GM12872 (cell line): ENCODE results near the gene PRRG1.

Experiments
- TF ChIP-seq, protein P1 (sequence below): IDR thresholded peaks from 3 replicates; pipeline ENCODE4 v1.5.1; 2011; ENCODE audit warnings: low read depth, mild to moderate bottlenecking, low read length, moderate library complexity; ENCODE audit not compliant: insufficient read depth

The PRRG1 gene

DNA sequence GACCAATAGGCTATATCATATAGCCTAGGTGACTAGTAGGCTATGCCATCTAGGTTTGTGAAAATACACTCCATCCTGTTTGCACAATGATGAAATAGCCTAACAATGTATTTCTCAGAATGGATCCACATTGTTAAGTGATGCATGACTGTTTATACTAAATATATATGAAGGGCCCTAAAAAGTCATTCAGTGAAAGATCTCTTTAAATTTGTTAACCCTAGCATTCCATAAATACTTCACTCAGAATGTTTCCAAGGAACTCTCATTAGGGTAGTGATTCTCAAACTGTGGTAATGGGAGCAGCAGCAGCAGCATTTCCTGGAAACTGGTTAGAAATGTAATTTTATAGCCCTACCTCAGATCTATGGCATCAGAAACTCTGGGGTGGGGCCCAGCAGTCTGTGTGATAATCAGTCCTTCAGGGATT is 74.9 kb downstream of the PRRG1 start:
- TF ChIP-seq, protein P1, sequence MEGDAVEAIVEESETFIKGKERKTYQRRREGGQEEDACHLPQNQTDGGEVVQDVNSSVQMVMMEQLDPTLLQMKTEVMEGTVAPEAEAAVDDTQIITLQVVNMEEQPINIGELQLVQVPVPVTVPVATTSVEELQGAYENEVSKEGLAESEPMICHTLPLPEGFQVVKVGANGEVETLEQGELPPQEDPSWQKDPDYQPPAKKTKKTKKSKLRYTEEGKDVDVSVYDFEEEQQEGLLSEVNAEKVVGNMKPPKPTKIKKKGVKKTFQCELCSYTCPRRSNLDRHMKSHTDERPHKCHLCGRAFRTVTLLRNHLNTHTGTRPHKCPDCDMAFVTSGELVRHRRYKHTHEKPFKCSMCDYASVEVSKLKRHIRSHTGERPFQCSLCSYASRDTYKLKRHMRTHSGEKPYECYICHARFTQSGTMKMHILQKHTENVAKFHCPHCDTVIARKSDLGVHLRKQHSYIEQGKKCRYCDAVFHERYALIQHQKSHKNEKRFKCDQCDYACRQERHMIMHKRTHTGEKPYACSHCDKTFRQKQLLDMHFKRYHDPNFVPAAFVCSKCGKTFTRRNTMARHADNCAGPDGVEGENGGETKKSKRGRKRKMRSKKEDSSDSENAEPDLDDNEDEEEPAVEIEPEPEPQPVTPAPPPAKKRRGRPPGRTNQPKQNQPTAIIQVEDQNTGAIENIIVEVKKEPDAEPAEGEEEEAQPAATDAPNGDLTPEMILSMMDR = no peak

DNA sequence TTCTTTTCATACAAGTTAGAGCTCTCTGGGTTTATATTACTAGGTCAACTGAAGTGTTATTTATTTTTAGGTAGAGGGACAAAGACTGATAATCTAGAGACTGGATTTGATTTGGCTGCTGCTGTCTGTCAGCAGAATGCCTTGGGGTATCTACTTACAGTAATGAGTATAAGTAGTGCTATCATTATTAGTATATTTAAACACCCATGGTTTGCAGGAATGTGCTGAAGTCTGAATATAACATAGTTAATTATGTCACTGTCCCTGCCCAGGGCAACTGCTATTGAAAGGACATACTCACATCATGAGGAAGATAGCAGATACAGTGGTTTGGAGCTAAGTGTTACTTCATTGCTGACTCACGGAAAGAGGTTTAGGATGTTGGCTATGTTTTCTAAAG is 76.2 kb downstream of the PRRG1 start:
- TF ChIP-seq, protein P1 = no peak

DNA sequence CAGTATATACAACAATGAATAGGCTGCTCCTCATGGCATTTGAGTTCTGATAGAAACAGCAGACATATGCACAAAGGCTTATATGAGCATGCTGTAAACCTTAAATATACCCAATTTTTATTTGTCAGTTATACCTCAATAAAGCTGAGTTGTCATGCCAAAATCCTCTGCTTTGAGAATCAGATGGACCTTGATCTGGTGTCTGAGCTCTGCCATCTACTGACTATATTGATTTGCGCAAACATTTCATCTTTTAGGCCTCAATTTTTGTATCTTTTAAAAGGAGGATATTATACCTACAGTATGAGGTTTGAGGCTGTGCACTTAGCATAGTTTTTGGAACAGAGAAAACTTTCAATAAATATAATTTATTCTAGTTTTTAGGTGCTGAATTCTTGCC is 85.2 kb downstream of the PRRG1 start:
- TF ChIP-seq, protein P1 = no peak

DNA sequence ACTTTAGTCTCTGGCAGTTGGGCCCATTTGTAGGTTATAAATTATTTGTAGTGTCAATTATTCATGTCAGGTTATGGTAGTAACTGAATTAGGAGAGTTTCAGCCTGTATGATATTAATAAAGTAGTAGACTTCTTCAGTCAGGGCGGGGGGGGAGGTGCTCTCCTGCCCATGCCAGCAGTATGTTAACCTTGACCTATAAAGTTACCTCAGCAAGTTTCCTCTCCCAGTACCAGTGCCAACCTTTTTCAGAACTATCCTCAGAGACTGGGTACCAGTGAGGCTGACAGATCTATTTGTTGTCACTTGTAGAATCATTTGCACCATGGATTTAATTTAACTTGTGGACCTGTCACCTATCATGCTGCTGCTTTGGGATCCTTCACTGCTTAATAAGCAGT is 88.0 kb downstream of the PRRG1 start:
- TF ChIP-seq, protein P1 = no peak

DNA sequence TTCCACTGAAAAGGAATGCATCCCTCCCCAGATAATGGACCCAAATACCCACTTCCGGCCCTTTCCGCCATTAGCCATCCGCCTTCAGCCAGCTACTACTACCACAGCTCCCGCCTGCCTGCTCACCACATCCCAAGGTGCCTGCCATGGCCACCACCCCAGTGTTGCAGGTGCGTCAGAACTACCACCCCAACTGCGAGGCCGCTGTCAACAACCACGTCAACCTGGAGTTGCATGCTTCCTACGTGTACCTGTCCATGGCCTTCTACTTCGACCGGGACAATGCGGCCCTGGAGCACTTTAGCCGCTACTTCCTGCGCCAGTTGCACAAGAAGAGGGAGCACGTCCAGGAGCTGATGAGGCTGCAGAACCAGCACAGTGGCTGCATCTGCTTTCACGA is 92.2 kb downstream of the PRRG1 start:
- TF ChIP-seq, protein P1 = no peak

DNA sequence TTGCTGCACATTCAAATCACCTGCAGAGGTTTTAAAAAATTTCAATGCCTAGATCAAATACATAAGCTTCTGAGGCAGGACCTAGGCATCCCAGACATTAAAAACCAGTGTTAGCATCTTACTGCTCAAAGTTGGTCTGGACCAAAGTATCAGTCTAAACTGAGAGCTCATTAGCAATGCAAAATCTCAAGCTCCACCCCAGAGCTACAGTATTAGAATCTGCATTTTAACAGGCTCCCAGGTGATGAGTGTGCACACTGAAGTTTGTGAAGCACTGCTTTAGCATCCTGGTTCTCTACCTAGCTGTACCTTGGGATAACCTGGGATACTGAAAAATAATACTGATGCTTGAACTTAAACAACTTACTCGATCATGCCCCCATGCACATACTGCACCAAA is 96.0 kb downstream of the PRRG1 start:
- TF ChIP-seq, protein P1 = no peak

DNA sequence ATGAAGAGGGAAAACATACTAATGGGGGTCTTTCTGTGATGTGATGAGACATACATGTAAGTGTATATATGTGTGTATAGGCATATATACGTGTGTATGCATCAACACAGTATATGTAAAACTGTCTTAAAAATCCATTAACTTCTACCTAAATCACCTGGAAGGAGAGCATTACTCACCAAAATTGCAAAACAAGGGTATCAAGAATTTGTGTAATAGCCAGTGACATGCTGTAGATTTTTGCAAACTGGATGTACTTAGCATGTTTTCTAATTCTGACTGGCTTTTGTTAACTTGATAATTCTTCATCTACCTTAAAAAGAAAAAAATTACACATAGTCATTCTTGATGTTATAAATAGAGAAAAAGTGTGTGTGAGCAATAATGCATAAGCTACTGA is 104.7 kb downstream of the PRRG1 start:
- TF ChIP-seq, protein P1 = no peak
